Nephron (organoid): Measurements from ENCODE around the gene ATP1A2.
A peak's percentile ranks its signal among the peaks of the same experiment; 100 is the strongest.

ENCODE experiments used
- H3K27ac Mint-ChIP-seq, 3 experiments: 2 replicates each; pipeline ENCODE4 v1.8.0; 2020; ENCODE audit warnings: mixed read lengths in 3 of 3, mild to moderate bottlenecking in 2 of 3, moderate library complexity in 1 of 3
- H3K27me3 Mint-ChIP-seq: 2 replicates; pipeline ENCODE4 v1.8.0; 2021; ENCODE audit warnings: low read depth, mild to moderate bottlenecking, moderate library complexity, mixed read lengths
- H3K36me3 Mint-ChIP-seq: 2 replicates; pipeline ENCODE4 v1.8.0; 2020; ENCODE audit warnings: low read depth, mixed read lengths
- H3K4me1 Mint-ChIP-seq: 2 replicates; pipeline ENCODE4 v1.8.0; 2020; ENCODE audit warnings: mixed read lengths
- H3K4me3 Mint-ChIP-seq, 3 experiments: 2 replicates each; pipeline ENCODE4 v1.8.0; 2020; ENCODE audit warnings: mild to moderate bottlenecking in 3 of 3, mixed read lengths in 3 of 3, moderate library complexity in 2 of 3
- H3K9me3 Mint-ChIP-seq: 2 replicates; pipeline ENCODE4 v1.8.0; 2020; ENCODE audit warnings: mixed read lengths
- CTCF ChIP-seq, 3 experiments: fragments of 200-600 bp; sonication (generic); IDR thresholded peaks; one replicate each; pipeline ENCODE4 v1.5.0; 2021; ENCODE audit warnings: antibody characterized with exemption in 3 of 3; ENCODE audit not compliant: unreplicated experiment in 3 of 3

The ATP1A2 gene

GRCh38 chr1:160079448-160079847 is 36.1 kb upstream of the ATP1A2 start:
- TF ChIP-seq CTCF (IDR thresholded peaks at IDR 0.05; ENCODE audit: unreplicated experiment in 3 of 3): no peak
- peaks cover 90% of the 10 kb centered on the region for H3K27me3 Mint-ChIP-seq

GRCh38 chr1:160080381-160081100 is 35.0 kb upstream of the ATP1A2 start:
- no peaks in the 10 kb centered on the region for H3K4me1 Mint-ChIP-seq
- H3K27me3 Mint-ChIP-seq: peaks cover 92% of the 10 kb centered on the region
- H3K36me3 Mint-ChIP-seq: no peaks in the 10 kb centered on the region
- no peak overlapping the region for H3K4me3 Mint-ChIP-seq
- no peak overlapping the region for H3K27ac Mint-ChIP-seq
- no peaks in the 10 kb centered on the region for H3K9me3 Mint-ChIP-seq
- no peak for TF ChIP-seq CTCF (IDR thresholded peaks at IDR 0.05; ENCODE audit: unreplicated experiment in 3 of 3)

More at GRCh38 chr1:160079448-160079847, 36.1 kb upstream of the ATP1A2 start:
- Mint-ChIP-seq H3K27ac (no peak overlapping the region), H3K4me1 (no peaks in the 10 kb centered on the region), H3K36me3 (no peaks in the 10 kb centered on the region), H3K4me3 (no peak overlapping the region), H3K9me3 (no peaks in the 10 kb centered on the region)

GRCh38 chr1:160081261-160081936 is 34.2 kb upstream of the ATP1A2 start, which contains the start of gene KCNJ9:
Gene KCNJ9 (plus strand): TSS chr1:160081538. CDS start chr1:160084031, 2,493 bp downstream.
- Mint-ChIP-seq H3K27me3 (peaks cover 93% of the 10 kb centered on the region), H3K27ac (no peak within 1 kb of the TSS), H3K9me3 (no peaks in the 10 kb centered on the region), H3K4me3 (peak within 1 kb of the TSS in 2 of 3 experiments; percentile 5 to 38), H3K4me1 (no peaks in the 10 kb centered on the region), H3K36me3 (no peaks in the 10 kb centered on the region)
- TF ChIP-seq CTCF (IDR thresholded peaks at IDR 0.05; ENCODE audit: unreplicated experiment in 3 of 3): no peak

GRCh38 chr1:160082487-160082886 is 33.1 kb upstream of the ATP1A2 start:
- Mint-ChIP-seq H3K4me1 (no peaks in the 10 kb centered on the region), H3K36me3 (no peaks in the 10 kb centered on the region), H3K27me3 (peaks cover 89% of the 10 kb centered on the region), H3K9me3 (no peaks in the 10 kb centered on the region), H3K27ac (no peak overlapping the region), H3K4me3 (peak overlapping the region in 2 of 3 experiments; percentile 5 to 30)
- no peak for TF ChIP-seq CTCF (IDR thresholded peaks at IDR 0.05; ENCODE audit: unreplicated experiment in 3 of 3)

- no peaks in the 10 kb centered on the region for H3K4me1 Mint-ChIP-seq
- H3K36me3 Mint-ChIP-seq: no peaks in the 10 kb centered on the region
- H3K27me3 Mint-ChIP-seq: peaks cover 87% of the 10 kb centered on the region
- H3K4me3 Mint-ChIP-seq: peak overlapping the region; percentile 53 to 74 (median 55)
- TF ChIP-seq CTCF (IDR thresholded peaks at IDR 0.05; ENCODE audit: unreplicated experiment in 3 of 3): no peak
- no peak overlapping the region for H3K27ac Mint-ChIP-seq
- H3K9me3 Mint-ChIP-seq: no peaks in the 10 kb centered on the region
Observed at GRCh38 chr1:160082926-160083325, 32.6 kb upstream of the ATP1A2 start.
